Uterus (tissue), 2 donors: ENCODE data around the gene OGN.

ENCODE experiments used
- POLR2A ChIP-seq, 2 donors: fragments of 450-650 bp; IDR thresholded peaks; one replicate each; pipeline ENCODE4 v1.6.1; 2016; ENCODE audit warnings: antibody characterized with exemption in 2 of 2, mild to moderate bottlenecking in 1 of 2, moderate library complexity in 1 of 2
- TF ChIP-seq, protein P1 (sequence below), 4 experiments: fragments of 200-600 bp in 2 of 4; fragments of 450-650 bp in 2 of 4; sonication (generic) in 2 of 4; IDR thresholded peaks; one replicate each; pipeline ENCODE4 v1.5.1; 2016 to 2019; ENCODE audit warnings: antibody characterized with exemption in 4 of 4, mild to moderate bottlenecking in 2 of 4, moderate library complexity in 1 of 4

DNA sequence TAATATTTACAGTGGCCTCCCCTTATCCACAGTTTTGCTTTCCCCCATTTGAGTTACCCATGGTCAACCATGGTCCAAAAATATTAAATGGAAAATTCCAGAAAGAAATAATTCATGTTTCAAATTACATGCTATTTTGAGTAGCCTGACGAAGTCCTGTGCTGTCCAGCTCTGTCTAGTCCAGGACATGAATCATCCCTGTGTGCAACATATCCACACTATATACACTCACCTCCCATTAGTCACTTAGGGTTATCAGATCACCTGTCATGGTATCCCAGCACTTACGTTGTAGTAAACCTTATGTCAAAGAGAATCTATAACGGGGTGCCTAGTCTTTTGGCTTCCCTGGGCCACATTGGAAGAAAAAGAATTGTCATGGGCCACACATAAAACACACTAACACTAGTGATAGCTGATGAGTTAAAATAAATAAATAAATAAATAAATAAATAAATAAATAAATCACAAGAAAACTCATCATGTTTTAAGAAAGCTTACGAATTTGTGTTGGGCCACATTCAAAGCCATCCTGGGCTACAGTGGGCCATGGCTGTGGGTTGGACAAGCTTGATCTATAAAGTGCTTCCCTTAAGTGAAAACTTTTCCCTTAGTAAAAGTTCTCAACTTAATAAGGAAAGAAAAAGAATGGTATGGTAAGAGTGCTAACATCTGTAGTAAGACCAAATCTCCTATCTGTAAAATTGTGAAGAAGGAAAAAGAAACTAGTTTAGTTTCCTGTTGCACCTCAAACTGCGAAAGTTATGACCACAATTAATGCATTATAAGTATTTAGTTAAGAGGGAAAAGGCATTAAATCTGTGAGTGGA, 35.8 kb upstream of the OGN start:
- no peak for TF ChIP-seq POLR2A (IDR thresholded peaks at IDR 0.05)
- TF ChIP-seq, protein P1, sequence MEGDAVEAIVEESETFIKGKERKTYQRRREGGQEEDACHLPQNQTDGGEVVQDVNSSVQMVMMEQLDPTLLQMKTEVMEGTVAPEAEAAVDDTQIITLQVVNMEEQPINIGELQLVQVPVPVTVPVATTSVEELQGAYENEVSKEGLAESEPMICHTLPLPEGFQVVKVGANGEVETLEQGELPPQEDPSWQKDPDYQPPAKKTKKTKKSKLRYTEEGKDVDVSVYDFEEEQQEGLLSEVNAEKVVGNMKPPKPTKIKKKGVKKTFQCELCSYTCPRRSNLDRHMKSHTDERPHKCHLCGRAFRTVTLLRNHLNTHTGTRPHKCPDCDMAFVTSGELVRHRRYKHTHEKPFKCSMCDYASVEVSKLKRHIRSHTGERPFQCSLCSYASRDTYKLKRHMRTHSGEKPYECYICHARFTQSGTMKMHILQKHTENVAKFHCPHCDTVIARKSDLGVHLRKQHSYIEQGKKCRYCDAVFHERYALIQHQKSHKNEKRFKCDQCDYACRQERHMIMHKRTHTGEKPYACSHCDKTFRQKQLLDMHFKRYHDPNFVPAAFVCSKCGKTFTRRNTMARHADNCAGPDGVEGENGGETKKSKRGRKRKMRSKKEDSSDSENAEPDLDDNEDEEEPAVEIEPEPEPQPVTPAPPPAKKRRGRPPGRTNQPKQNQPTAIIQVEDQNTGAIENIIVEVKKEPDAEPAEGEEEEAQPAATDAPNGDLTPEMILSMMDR (IDR thresholded peaks at IDR 0.05), result no peak
